ENCODE data around the gene ATP8B1.

The ATP8B1 gene

GRCh38 chr18:57776767-57777166 is 26.3 kb downstream of the ATP8B1 start:
- no peak for TF ChIP-seq CTCF (IDR thresholded peaks at IDR 0.05; ENCODE audit: insufficient read depth, low read depth, low read length, missing control alignments)
- H3K4me3 ChIP-seq (ENCODE audit: low read length), result no peak overlapping the region
- no peak for DNase-seq (ENCODE audit: low read depth)

- no peak for DNase-seq (ENCODE audit: low read depth)
- no peak overlapping the region for H3K4me3 ChIP-seq (ENCODE audit: low read length)
- no peak for TF ChIP-seq CTCF (IDR thresholded peaks at IDR 0.05; ENCODE audit: insufficient read depth, low read depth, low read length, missing control alignments)
Observed at GRCh38 chr18:57776354-57776753, 26.8 kb downstream of the ATP8B1 start.

GRCh38 chr18:57775937-57776336 is 27.2 kb downstream of the ATP8B1 start:
- TF ChIP-seq CTCF (IDR thresholded peaks at IDR 0.05; ENCODE audit: insufficient read depth, low read depth, low read length, missing control alignments), result no peak
- H3K4me3 ChIP-seq (ENCODE audit: low read length), result no peak overlapping the region
- DNase-seq (ENCODE audit: low read depth), result peak; percentile 95

GRCh38 chr18:57772387-57772799 is 30.7 kb downstream of the ATP8B1 start:
- H3K4me3 ChIP-seq (ENCODE audit: low read length), result no peak overlapping the region
- no peak for TF ChIP-seq CTCF (IDR thresholded peaks at IDR 0.05; ENCODE audit: insufficient read depth, low read depth, low read length, missing control alignments)
- peak; percentile 69 for DNase-seq (ENCODE audit: low read depth)

- H3K4me3 ChIP-seq (ENCODE audit: low read length), result no peak overlapping the region
- peak; percentile 85 for DNase-seq (ENCODE audit: low read depth)
- no peak for TF ChIP-seq CTCF (IDR thresholded peaks at IDR 0.05; ENCODE audit: insufficient read depth, low read depth, low read length, missing control alignments)
Observed at GRCh38 chr18:57771626-57772025, 31.5 kb downstream of the ATP8B1 start.

- TF ChIP-seq CTCF (IDR thresholded peaks at IDR 0.05; ENCODE audit: insufficient read depth, low read depth, low read length, missing control alignments), result no peak
- peak; percentile 89 for DNase-seq (ENCODE audit: low read depth)
- H3K4me3 ChIP-seq (ENCODE audit: low read length), result no peak overlapping the region
Observed at GRCh38 chr18:57771193-57771592, 31.9 kb downstream of the ATP8B1 start.

GRCh38 chr18:57768537-57769326 is 34.4 kb downstream of the ATP8B1 start:
- TF ChIP-seq CTCF (IDR thresholded peaks at IDR 0.05; ENCODE audit: insufficient read depth, low read depth, low read length, missing control alignments), result no peak
- DNase-seq (ENCODE audit: low read depth), result no peak
- H3K4me3 ChIP-seq (ENCODE audit: low read length), result no peak overlapping the region
